HCT116 (cell line): ENCODE measurements around the gene KIRREL3. TPM values are rescaled to one million over a fixed set of nuclear protein-coding genes. Genes with fewer than 3 reads are reported as not detected.

ENCODE experiments used
- ATAC-seq: fragments of 200-7000 bp; cut with Tn5 transposase; 2 replicates; pipeline ENCODE4 v1.9.1; 2020; ENCODE audit warnings: mild to moderate bottlenecking, moderate library complexity
- BruUV-seq: library from RNA; stranded (reverse); fragments of 400-500 nt; replicated peaks from 2 replicates; lab custom pipeline; 2021; lab: Mats Ljungman, UMichigan
- CTCF ChIA-PET: fragments of 300-600 bp; sonication (Branson Sonifier 250); formaldehyde crosslinking; loops from one replicate; lab custom pipeline; 2021; ENCODE audit warnings: antibody characterized with exemption; lab: Charles Lee
- POLR2A ChIA-PET: fragments of 300-600, 350-600 bp; sonication (Branson Sonifier 250); formaldehyde crosslinking; loops from one replicate; lab custom pipeline; 2021; ENCODE audit warnings: antibody characterized with exemption; lab: Charles Lee
- RAD21 ChIA-PET, 2 experiments: fragments of 300-600 bp; sonication (Branson Sonifier 250); formaldehyde crosslinking; loops; one replicate each; lab custom pipeline; 2023; ENCODE audit warnings: low total read pairs in 2 of 2; ENCODE audit not compliant: uncharacterized antibody in 2 of 2, unreplicated experiment in 2 of 2, low non-redundant PET in 1 of 2; lab: Charles Lee
- DNase-seq: peaks from one replicate; pipeline ENCODE4 v3.0.0-alpha.2; 2010; ENCODE audit warnings: low read depth, low spot score
- H2AFZ ChIP-seq: fragments of 200-600 bp; shearing (Covaris generic), sonication (generic); 2 replicates; pipeline ENCODE4 v1.6.1; 2017; ENCODE audit warnings: low read depth, mixed run types, mixed read lengths, antibody characterized with exemption, low read length; ENCODE audit not compliant: poor library complexity, severe bottlenecking
- H3K27ac ChIP-seq: 2 replicates; pipeline ENCODE4 v1.5.1; 2012; ENCODE audit warnings: low read depth, low read length
- H3K27me3 ChIP-seq: fragments of 200-600 bp; sonication (generic); 2 replicates; pipeline ENCODE4 v1.6.1; 2016; ENCODE audit warnings: mixed run types, low read length, mixed read lengths; ENCODE audit not compliant: insufficient read depth
- H3K36me3 ChIP-seq, 2 experiments: fragments of 200-500 bp in 1 of 2; fragments of 200-600 bp in 1 of 2; sonication (Bioruptor generic) in 1 of 2; sonication (generic) in 1 of 2; 2 replicates each; pipeline versions ENCODE4 v1.5.1 to v1.6.1; 2014 to 2016; ENCODE audit warnings: low read length in 2 of 2, inconsistent platforms in 1 of 2, mixed read lengths in 1 of 2, mixed run types in 1 of 2; ENCODE audit not compliant: insufficient read depth in 2 of 2, control insufficient read depth in 1 of 2
- H3K4me1 ChIP-seq, 2 experiments: fragments of 200-600 bp in 1 of 2; sonication (generic) in 1 of 2; 2 replicates each; pipeline versions ENCODE4 v1.5.1 to v1.6.1; 2012 to 2017; ENCODE audit warnings: low read length in 2 of 2, inconsistent platforms in 1 of 2, mild to moderate bottlenecking in 1 of 2, mixed read lengths in 1 of 2, mixed run types in 1 of 2, moderate library complexity in 1 of 2; ENCODE audit not compliant: insufficient read depth in 2 of 2, control insufficient read depth in 1 of 2
- H3K4me2 ChIP-seq: fragments of 200-600 bp; sonication (generic); 2 replicates; pipeline ENCODE4 v1.6.1; 2017; ENCODE audit warnings: mixed run types, low read length, mixed read lengths
- H3K4me3 ChIP-seq, 2 experiments: fragments of 200-600 bp in 1 of 2; sonication (generic) in 1 of 2; replicated peaks in 1 of 2; 2 replicates each; pipeline ENCODE4 v1.5.1; 2011 to 2016; ENCODE audit warnings: low read length in 2 of 2, control low read depth in 1 of 2, low read depth in 1 of 2, mild to moderate bottlenecking in 1 of 2, mixed read lengths in 1 of 2, mixed run types in 1 of 2
- H3K79me2 ChIP-seq: fragments of 200-600 bp; sonication (generic); 2 replicates; pipeline ENCODE4 v1.6.1; 2017; ENCODE audit warnings: mild to moderate bottlenecking, mixed run types, low read length, moderate library complexity, mixed read lengths; ENCODE audit not compliant: insufficient read depth
- H3K9ac ChIP-seq: fragments of 200-600 bp; sonication (generic); 2 replicates; pipeline ENCODE4 v1.6.1; 2016; ENCODE audit warnings: low read length, mixed read lengths
- H3K9me2 ChIP-seq: fragments of 200-600 bp; sonication (generic), shearing (Covaris generic); 2 replicates; pipeline ENCODE4 v1.6.1; 2017; ENCODE audit warnings: mixed run types, mild to moderate bottlenecking, moderate library complexity; ENCODE audit not compliant: insufficient read depth
- H3K9me3 ChIP-seq, 2 experiments: fragments of 200-500 bp in 1 of 2; fragments of 200-600 bp in 1 of 2; sonication (Bioruptor generic) in 1 of 2; sonication (generic) in 1 of 2; 2 replicates each; pipeline ENCODE4 v1.6.1; 2014 to 2017; ENCODE audit warnings: low read length in 2 of 2, mixed read lengths in 2 of 2, inconsistent platforms in 1 of 2, low read depth in 1 of 2, mild to moderate bottlenecking in 1 of 2, mixed run types in 1 of 2, moderate library complexity in 1 of 2; ENCODE audit not compliant: control insufficient read depth in 1 of 2, insufficient read depth in 1 of 2
- H4K20me1 ChIP-seq: fragments of 200-600 bp; sonication (generic), shearing (Covaris generic); 2 replicates; pipeline ENCODE4 v1.6.1; 2017; ENCODE audit warnings: mixed run types, mild to moderate bottlenecking, moderate library complexity; ENCODE audit not compliant: insufficient read depth
- CBX3 ChIP-seq: IDR thresholded peaks from 2 replicates; pipeline ENCODE4 v1.6.1; 2012; ENCODE audit warnings: low read depth
- CEBPB ChIP-seq: IDR thresholded peaks from 2 replicates; pipeline ENCODE4 v1.6.1; 2012; ENCODE audit warnings: low read depth
- EZH2 ChIP-seq: fragments of 200-600 bp; sonication (generic); IDR thresholded peaks from 2 replicates; pipeline ENCODE4 v1.6.1; 2017; ENCODE audit warnings: antibody characterized with exemption, mixed run types
- EZH2phosphoT487 ChIP-seq: fragments of 200-600 bp; IDR thresholded peaks from 2 replicates; pipeline ENCODE4 v1.6.1; 2018; ENCODE audit warnings: antibody characterized with exemption, borderline replicate concordance
- FOSL1 ChIP-seq: IDR thresholded peaks from 2 replicates; pipeline ENCODE4 v1.6.1; 2012; ENCODE audit warnings: low read depth
- JUND ChIP-seq: IDR thresholded peaks from 2 replicates; pipeline ENCODE4 v1.6.1; 2012
- POLR2AphosphoS5 ChIP-seq: IDR thresholded peaks from 2 replicates; pipeline ENCODE4 v1.6.1; 2011; ENCODE audit warnings: mild to moderate bottlenecking, low read depth, low read length, moderate library complexity
- RAD21 ChIP-seq: IDR thresholded peaks from 2 replicates; pipeline ENCODE4 v1.6.1; 2012; ENCODE audit warnings: low read depth, mild to moderate bottlenecking
- SRF ChIP-seq: IDR thresholded peaks from 2 replicates; pipeline ENCODE4 v1.6.1; 2012; ENCODE audit warnings: low read depth
- intact Hi-C: fragments of 100-400 bp; cut with micrococcal nuclease; formaldehyde crosslinking; loops from 2 replicates; pipeline ENCODE4 v1.10.0; 2022
- total RNA-seq: library from RNA; stranded (reverse); gene quantifications from one replicate; pipeline ENCODE4 v1.2.1, GENCODE V29; 2021; ENCODE audit not compliant: unreplicated experiment
- TF ChIP-seq, protein P1 (sequence below): IDR thresholded peaks from 2 replicates; pipeline ENCODE4 v1.6.1; 2012
- TF ChIP-seq, protein P2 (sequence below): IDR thresholded peaks from 2 replicates; pipeline ENCODE4 v1.6.1; 2012; ENCODE audit warnings: low read depth
- TF ChIP-seq, protein P3 (sequence below): IDR thresholded peaks from 2 replicates; pipeline ENCODE4 v1.6.1; 2012
- TF ChIP-seq, protein P4 (sequence below), 3 experiments: fragments of 200-600 bp in 1 of 3; sonication (generic) in 1 of 3; IDR thresholded peaks in 2 of 3; conservative IDR thresholded peaks in 1 of 3; 2 replicates each; pipeline ENCODE4 v1.5.1; 2012 to 2017; ENCODE audit warnings: low read depth in 2 of 3, low read length in 2 of 3, antibody characterized with exemption in 1 of 3, borderline replicate concordance in 1 of 3, control low read depth in 1 of 3, mild to moderate bottlenecking in 1 of 3, mixed read lengths in 1 of 3, mixed run types in 1 of 3, moderate library complexity in 1 of 3; ENCODE audit not compliant: insufficient read depth in 1 of 3

KIRREL3 gene
- total RNA-seq, 1 experiment from 2014 or later = not detected

DNA sequence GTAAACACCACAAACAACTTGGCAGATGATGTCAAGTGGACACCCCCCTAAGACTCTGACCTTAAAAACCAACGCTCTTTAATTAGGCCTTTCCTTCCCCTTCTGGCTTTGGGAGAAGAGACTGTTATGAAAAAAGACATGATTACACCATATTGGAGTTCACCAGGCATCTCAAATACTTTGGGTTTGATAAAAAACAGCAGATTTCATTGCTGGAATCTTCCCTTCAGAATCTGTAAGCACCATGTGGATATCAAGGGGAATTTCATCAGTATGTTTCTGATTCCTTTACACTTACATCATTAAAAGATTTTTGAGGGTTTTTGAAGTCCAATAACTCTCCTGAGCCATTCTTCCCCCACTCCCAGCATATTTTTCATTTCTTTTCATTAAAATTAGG, 85.6 kb downstream of the KIRREL3 start:
- no peak overlapping the region for H3K4me3 ChIP-seq
- intact Hi-C loops = no loop called here
- no peak overlapping the region for H3K4me2 ChIP-seq
- no TSS peak for BruUV-seq
- no peaks in the 10 kb centered on the region for H3K79me2 ChIP-seq
- TF ChIP-seq RAD21 (no peak), EZH2phosphoT487 (no peak), FOSL1 (no peak), EZH2 (no peak)
- TF ChIP-seq, protein P1, sequence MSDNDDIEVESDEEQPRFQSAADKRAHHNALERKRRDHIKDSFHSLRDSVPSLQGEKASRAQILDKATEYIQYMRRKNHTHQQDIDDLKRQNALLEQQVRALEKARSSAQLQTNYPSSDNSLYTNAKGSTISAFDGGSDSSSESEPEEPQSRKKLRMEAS = no peak
- no peaks in the 10 kb centered on the region for H3K27me3 ChIP-seq
- H3K36me3 ChIP-seq = no peaks in the 10 kb centered on the region
- H2AFZ ChIP-seq = no peak overlapping the region
- H3K9ac ChIP-seq = no peak overlapping the region
- CTCF ChIA-PET = no interaction called here
- H3K9me2 ChIP-seq = no peaks in the 10 kb centered on the region
- RAD21 ChIA-PET = no interaction called here
- POLR2A ChIA-PET = no interaction called here
- H4K20me1 ChIP-seq = no peaks in the 10 kb centered on the region
- H3K9me3 ChIP-seq = no peaks in the 10 kb centered on the region
- H3K27ac ChIP-seq = no peak overlapping the region
- DNase-seq (no peak), ATAC-seq (no peak)
- H3K4me1 ChIP-seq = no peaks in the 10 kb centered on the region

DNA sequence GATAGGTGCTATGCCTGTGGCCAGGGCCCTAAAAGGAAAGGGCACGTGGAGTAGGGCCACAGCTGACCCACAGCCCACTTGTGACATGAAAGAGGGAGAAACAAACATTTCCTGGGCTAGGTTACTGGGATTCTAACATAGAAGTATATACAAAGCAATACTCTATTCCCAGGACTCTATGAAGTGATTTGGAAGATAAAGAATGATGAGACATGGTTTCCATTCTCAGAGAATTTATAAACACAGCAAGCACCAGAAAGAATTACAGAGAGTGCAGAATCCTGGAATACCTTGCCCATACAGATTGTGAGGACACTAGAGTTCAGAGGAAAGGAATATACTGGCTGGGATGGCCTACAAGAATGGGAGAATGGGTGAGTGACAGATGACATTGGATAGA, 86.4 kb downstream of the KIRREL3 start:
- ChIA-PET POLR2A (no interaction called here), CTCF (no interaction called here), RAD21 (no interaction called here)
- no peaks in the 10 kb centered on the region for H3K9me2 ChIP-seq
- no TSS peak for BruUV-seq
- DNase-seq (no peak), ATAC-seq (no peak)
- no peak overlapping the region for H2AFZ ChIP-seq
- no peak overlapping the region for H3K9ac ChIP-seq
- H3K27me3 ChIP-seq = no peaks in the 10 kb centered on the region
- intact Hi-C loops = no loop called here
- H3K79me2 ChIP-seq = no peaks in the 10 kb centered on the region
- no peaks in the 10 kb centered on the region for H3K4me1 ChIP-seq
- no peaks in the 10 kb centered on the region for H4K20me1 ChIP-seq
- no peaks in the 10 kb centered on the region for H3K36me3 ChIP-seq
- H3K27ac ChIP-seq = no peak overlapping the region
- TF ChIP-seq, protein P2, sequence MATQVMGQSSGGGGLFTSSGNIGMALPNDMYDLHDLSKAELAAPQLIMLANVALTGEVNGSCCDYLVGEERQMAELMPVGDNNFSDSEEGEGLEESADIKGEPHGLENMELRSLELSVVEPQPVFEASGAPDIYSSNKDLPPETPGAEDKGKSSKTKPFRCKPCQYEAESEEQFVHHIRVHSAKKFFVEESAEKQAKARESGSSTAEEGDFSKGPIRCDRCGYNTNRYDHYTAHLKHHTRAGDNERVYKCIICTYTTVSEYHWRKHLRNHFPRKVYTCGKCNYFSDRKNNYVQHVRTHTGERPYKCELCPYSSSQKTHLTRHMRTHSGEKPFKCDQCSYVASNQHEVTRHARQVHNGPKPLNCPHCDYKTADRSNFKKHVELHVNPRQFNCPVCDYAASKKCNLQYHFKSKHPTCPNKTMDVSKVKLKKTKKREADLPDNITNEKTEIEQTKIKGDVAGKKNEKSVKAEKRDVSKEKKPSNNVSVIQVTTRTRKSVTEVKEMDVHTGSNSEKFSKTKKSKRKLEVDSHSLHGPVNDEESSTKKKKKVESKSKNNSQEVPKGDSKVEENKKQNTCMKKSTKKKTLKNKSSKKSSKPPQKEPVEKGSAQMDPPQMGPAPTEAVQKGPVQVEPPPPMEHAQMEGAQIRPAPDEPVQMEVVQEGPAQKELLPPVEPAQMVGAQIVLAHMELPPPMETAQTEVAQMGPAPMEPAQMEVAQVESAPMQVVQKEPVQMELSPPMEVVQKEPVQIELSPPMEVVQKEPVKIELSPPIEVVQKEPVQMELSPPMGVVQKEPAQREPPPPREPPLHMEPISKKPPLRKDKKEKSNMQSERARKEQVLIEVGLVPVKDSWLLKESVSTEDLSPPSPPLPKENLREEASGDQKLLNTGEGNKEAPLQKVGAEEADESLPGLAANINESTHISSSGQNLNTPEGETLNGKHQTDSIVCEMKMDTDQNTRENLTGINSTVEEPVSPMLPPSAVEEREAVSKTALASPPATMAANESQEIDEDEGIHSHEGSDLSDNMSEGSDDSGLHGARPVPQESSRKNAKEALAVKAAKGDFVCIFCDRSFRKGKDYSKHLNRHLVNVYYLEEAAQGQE = no peak
- no peak for TF ChIP-seq SRF
- no peak for TF ChIP-seq POLR2AphosphoS5
- no peak for TF ChIP-seq FOSL1
- TF ChIP-seq, protein P3, sequence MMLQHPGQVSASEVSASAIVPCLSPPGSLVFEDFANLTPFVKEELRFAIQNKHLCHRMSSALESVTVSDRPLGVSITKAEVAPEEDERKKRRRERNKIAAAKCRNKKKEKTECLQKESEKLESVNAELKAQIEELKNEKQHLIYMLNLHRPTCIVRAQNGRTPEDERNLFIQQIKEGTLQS = no peak
- TF ChIP-seq CBX3 = no peak
- no peak for TF ChIP-seq CEBPB
- TF ChIP-seq, protein P4, sequence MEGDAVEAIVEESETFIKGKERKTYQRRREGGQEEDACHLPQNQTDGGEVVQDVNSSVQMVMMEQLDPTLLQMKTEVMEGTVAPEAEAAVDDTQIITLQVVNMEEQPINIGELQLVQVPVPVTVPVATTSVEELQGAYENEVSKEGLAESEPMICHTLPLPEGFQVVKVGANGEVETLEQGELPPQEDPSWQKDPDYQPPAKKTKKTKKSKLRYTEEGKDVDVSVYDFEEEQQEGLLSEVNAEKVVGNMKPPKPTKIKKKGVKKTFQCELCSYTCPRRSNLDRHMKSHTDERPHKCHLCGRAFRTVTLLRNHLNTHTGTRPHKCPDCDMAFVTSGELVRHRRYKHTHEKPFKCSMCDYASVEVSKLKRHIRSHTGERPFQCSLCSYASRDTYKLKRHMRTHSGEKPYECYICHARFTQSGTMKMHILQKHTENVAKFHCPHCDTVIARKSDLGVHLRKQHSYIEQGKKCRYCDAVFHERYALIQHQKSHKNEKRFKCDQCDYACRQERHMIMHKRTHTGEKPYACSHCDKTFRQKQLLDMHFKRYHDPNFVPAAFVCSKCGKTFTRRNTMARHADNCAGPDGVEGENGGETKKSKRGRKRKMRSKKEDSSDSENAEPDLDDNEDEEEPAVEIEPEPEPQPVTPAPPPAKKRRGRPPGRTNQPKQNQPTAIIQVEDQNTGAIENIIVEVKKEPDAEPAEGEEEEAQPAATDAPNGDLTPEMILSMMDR (IDR thresholded peaks at IDR 0.05 in 2 of 3, conservative IDR thresholded peaks at IDR 0.05 in 1 of 3; ENCODE audit: borderline replicate concordance in 1 of 3, insufficient read depth in 1 of 3, low read depth in 2 of 3, low read length in 2 of 3) = no peak
- TF ChIP-seq JUND = no peak
- no peak for TF ChIP-seq EZH2phosphoT487
- no peak overlapping the region for H3K4me2 ChIP-seq
- H3K9me3 ChIP-seq = no peaks in the 10 kb centered on the region
- no peak overlapping the region for H3K4me3 ChIP-seq
